Renal cortex interstitium (tissue), 11 donors: ENCODE results near the gene DBN1. TPM values are rescaled to one million over a fixed set of nuclear protein-coding genes. Genes with fewer than 3 reads are reported as not detected.

Source experiments
- DNase-seq, 11 donors: peaks; one replicate each; pipeline ENCODE4 v3.0.0-alpha.2; 2013; ENCODE audit warnings: low read depth in 9 of 11, low spot score in 4 of 11; ENCODE audit errors: extremely low read depth in 1 of 11
- polyA plus RNA-seq, 3 donors: library from polyadenylated mRNA; unstranded; fragments of 120-200 nt; gene quantifications; one replicate each; pipeline ENCODE4 v1.2.1, GENCODE V29; 2013; ENCODE audit not compliant: insufficient read length in 3 of 3

DBN1 gene
- polyA plus RNA-seq, 3 donors = 169 to 239 (median 183) TPM

DNA sequence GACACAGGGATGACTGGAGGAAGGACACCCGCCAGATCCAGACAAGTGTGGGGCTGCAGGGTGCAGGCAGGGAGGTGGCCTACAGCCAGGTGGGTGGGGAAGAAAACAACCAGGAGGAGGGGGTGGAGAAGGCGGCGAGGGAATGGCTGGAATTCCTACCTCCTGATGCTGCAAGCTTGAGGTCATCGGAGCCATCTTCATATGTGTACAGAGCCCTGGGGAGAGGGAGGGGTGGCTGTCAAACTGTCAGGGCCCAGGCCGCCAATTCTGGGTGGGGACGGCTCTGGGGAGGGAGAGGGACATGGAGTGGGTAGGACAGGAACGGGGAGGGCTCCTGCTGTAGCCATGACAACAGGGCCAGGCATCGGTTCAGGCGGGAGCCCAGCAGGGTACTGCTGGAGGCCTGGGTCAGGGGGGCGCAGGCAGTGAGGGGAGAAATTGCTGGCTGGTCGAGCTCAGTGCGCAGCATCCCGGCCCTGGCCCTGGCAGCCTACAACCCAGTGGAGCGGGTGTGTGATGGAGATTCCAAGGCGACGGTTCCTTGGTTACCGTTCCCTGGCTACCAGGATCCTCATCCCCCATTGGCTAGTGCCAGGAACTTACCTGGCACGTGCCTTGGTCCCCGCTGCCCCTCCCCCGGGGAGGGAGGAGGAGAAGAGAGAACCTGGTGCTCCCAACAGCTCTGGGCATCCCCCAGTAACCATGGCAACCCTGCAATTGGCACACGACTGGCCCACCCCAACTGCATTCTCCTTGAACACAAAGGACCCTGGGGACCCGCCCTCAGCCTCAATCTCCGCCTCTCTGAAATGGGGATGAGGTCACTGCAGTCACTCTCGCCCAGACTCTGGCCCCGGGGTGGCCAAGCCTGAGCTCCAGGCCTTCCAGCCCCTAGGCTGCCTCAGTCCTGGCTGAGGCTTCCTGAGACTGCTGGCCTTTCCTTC lies 4.5 kb downstream of the DBN1 start:
- no peak for DNase-seq

DNA sequence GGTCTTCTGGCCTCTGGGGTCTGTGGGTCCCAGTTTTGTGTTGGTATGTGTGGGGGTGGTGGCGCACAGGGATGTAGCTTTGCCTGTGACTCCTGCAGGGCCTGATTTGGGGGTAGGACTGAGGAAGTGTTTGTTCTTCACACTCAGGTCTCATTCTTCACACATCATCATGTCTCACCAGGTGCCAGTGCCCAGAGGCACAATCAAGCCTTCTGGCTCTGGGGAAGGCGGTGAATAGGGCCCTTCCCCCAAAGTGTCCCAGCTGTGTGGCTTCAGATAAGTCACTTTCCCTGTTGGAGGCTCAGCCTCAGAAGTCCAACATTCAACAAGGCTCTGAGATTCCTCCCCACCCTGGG lies 5.1 kb downstream of the DBN1 start:
- DNase-seq = no peak

DNA sequence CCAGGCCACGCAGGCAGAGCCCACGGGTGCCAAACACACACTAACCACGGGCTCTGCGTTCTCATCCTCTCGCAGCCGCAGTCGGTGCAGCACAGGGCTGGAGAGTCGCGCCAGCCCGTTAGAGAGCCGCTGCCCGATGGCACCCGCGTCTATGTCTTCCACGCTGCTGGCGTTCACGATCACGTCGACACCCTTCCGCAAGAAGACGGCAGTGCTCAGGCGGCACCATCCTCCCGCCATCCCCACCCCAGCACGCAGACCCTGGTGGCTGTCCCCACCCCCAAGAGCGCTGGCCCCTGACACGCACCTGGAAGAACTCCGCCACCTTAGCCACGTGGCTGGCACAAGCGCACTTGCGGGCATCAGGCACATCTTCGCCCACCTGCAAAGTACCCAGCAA lies 6.0 kb downstream of the DBN1 start:
- no peak for DNase-seq

DNA sequence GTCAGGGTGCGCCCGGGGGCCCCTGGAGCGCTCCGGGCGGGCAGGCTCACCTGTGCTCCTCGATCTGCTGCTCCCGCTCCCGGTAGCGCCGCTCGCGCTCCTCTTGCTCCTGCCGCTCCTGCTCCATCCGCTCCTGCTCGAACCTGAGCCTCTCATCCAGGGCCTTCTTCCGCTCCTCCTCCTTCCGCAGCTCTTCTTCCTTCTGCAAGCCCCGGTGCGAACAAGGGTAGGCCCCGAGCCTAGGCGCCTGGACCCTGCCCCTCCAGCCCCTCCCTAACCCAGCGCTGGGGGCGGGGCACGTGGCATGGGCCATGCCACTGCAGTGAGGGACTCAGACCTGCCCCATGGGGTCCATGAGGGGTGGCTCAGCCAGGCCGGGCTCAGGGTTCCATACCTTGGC lies 6.6 kb downstream of the DBN1 start:
- no peak for DNase-seq

DNA sequence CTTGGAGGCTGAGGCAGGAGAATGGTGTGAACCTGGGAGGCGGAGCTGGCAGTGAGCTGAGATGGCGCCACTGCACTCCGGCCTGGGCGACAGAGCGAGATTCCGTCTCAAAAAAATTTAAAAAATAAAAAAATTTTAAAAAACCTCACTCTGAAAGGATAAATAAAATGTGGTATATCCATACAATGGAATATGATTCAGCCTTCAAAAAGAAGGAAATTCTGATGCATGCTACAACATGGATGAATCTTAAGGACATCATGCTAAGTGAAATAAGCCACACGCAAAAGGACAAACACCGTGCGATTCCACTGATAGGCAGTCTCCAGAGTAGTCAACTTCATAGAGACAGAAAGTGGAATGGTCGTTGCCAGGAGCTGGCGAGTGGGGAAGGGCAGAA lies 8.4 kb downstream of the DBN1 start:
- DNase-seq = no peak

DNA sequence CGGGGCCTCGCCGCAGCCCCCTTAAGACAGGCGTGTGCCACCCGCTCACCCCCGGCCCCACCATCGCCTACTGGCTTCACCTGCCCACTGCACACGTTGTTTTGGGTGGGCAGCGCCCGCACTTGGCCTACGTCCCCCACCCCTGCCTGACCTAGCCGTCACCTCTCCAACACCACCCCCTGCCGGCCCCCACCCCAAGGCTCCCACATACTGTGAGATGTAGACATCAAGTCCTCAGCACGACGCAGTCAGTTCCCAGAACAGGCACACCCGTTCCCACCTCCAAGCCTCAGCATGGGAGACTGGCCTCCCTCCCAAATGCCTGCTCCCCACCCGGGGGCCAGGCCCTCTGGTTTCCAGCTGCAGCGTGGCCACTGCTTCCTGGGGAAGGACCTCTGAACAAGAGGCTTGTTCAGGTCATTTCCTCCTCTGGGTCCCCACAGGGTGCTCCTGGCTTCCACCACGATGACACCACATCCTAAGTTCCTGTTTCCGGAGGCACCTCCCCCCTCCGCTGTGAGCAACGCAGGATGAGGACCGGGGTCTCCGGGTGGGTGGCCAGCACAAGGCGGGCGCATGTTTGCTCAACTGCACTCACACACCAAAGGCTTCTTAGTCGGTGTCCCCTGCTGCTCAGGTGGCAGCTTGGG lies 11.3 kb downstream of the DBN1 start:
- no peak for DNase-seq

DNA sequence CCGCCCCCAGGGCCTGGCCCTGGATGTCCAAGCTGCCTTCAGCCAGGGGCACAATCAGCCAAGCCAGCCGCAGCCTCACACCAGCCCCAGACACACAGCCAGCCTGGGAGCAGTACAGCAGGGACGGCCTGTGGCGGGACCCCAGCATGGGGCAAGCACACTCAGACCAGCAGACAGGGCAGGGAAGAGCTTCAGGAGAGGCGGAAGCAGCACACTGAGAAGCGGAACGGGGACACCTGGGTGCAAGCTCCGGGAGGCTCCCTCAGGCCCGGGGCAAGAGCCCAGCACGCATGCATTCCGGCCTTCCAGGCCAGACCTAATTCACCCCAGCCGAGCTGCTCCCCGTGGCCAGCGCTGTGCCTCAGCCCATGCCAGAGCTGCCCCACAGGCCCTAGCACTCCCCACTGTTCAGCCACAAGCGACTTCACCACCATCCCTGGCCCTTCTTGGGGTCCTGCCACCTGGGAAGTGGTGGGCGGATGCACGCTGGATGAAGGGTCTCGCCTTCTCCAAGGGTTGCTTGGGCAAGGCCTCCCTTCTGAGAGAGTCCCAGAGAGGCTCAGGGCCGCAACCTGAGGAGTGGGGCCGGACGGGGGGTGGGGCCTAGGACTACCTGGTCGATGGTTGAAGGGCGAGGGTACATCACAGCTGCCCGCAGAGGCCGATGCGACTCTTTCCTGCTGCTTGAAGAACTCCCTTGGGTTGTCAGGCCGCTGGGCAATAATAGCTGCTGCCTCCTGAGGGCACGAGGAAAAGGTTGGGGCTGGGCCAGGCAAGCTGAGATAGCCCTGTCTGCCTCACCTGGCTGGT lies 13.4 kb downstream of the DBN1 start:
- no peak for DNase-seq

DNA sequence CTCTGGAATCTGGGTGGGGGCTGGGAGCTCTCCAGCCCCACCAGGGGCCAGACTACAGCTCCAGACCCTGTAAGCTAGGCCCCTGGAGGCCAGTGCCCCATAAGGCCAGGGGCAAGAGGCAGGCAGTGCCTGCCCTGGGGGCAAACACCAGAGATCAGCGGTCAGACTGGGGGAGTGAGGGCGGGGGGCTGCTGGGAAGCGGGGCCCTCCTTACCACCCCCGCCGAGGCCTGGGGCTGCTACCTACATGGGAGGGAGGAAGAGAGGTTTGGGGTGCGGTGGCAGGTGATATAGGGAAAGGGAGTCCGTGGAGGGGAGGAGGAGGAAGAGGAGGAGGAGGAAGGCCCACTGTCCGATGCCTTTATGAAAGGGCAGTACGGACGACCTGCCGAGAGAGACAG lies 14.1 kb downstream of the DBN1 start:
- DNase-seq = no peak

DNA sequence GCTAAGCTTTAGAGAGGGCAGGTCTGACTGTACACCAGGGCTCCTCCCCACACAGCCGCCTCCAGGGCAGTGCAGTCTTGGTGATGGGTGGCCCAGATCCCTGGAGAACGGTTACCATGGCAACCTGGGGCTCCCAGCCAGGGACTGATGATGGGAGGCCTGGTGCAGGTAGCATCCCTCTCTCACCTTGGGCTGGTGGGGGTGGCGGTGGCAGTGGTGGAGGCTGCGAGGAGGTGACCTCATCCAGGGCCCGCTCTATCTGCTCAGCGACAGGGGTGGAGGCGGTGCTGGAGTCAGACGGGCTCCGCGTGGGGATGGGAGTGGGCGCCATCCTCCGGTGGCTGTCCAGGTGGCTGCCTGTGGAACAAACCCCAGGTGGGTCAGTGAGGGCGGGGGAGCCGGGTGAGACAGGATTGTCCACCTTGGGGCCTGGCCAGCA lies 14.5 kb downstream of the DBN1 start:
- DNase-seq = no peak

DNA sequence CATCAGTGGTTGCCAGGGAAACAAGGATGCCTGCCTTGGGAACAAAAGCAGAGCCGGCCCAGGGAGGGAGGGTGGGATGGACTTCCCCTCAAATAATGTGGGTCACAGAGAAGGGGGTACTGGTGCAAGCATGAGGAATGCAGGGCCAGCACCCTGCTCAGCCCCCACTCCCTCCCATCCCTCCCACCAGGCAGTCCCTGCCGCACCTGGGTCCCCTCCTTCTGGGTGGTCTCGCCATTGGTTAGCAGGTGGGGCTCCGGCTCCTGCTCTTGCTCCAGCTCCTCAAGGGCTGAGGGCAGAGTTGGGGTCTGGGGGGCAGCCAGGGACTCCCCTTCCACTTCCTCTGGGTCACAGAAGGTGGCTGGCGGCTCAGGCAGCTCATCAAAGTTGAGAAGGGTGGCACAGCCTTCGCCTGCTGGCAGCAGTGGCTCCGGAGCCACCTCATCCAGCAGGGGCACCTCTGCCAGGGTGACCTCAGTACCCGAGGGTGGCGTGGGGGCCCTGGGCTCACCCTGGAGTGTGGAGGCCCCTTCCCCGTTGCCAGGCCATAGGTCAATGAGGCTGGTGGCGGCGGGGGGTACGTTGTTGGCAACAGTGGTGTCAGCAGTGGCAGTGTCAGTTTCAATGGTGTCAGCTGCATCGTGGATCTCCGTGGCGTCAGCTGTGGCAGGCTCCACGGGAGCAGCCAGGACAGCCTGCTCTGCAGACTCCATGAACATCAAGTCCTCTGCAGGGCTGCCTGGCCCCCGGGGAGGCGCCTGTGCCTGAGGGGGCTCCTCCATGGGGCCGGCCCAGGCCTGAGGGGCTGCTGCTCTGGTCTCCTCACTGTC lies 15.4 kb downstream of the DBN1 start:
- no peak for DNase-seq

DNA sequence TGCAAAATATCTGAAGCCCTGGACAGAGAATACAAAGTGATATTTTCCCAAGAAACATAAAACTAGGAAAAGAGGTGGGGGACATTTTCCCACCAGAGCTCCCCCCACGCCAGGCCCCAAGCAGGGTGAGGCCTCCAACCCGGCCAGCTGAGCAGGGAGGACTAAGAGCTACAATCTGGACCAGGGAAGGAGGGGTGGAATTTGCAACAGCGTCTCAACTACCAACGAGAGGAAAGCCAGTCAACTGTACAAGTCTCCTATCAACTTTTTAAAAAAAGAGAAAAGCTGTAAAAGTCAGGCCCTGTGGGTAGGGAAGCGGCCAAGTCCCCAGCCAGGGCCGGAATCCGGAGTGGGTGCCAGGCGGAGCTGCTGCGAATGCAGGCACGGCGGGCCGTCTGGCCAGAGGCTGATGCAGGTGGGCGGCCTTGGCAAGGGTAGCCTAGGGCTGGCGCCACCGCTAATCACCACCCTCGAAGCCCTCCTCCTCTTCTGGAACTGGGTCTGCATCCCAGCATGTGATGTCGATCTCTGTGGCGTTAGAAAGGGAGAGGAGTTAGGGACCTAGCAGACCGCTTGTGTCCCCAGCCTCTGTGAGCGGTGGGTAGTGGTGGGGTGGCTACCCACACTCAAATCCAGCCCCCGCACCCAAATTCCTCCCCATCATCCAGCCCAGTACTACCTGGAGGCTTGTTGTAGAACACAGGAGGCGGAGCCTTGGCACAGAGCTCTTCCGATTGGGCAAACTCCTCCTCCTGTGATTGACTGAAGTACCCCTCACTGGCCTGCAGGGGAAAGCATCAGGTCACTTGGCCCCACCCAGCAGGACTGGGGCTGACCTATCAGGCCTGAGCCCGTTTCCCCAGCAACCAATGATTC lies 16.2 kb downstream of the DBN1 start:
- DNase-seq = peak in 9 of 11 donors; percentile 56 to 91 (median 86)

DNA sequence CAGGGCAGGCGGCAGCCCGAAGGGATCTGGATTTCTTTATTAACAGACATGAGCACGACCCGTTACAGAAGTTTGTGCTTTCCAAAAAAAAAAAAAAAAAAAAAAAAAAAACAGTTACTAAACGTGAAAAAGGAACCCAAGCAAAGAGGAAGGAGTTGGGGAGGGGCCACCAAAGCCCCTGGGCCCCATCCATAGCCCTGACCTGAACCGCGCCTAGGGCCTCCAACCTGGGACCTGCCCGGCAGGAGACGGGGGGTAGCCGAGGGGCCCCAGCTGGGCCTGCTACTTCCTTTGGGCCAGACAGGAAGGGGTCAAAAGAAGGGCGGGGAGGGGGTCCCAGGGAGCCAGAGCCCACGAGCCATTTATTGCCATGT lies 16.9 kb downstream of the DBN1 start:
- DNase-seq = no peak

DNA sequence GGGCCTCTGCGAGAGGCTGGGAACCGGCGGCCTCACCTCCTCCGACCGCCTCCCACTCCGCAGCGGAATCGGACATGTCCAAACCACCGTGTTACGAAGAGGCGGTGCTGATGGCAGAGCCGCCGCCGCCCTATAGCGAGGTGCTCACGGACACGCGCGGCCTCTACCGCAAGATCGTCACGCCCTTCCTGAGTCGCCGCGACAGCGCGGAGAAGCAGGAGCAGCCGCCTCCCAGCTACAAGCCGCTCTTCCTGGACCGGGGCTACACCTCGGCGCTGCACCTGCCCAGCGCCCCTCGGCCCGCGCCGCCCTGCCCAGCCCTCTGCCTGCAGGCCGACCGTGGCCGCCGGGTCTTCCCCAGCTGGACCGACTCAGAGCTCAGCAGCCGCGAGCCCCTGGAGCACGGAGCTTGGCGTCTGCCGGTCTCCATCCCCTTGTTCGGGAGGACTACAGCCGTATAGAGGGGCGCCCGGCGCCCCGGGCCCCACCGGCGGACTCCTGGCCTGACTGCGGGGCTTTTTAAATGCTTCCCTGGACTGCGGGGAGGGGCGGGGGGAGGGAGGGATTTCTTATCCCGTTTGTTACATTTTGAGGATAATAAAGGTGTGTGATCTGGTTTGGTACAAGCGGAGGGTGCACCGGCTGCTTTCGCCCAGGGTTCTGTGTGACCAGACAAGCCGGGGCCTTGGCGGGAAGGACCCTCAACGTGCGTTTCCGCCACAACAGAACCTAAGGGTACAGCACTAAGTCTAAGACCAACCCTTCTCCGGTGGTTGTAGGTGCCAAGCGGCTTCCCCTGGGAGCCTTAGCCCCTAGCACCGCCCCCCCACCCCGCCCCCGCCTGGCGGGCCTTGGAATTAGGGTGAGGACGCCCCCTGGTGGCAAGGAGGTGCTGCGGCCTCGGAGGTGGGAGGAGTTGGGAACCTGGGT lies 17.5 kb downstream of the DBN1 start:
- peak in 8 of 11 donors; percentile 80 to 91 (median 88) for DNase-seq

DNA sequence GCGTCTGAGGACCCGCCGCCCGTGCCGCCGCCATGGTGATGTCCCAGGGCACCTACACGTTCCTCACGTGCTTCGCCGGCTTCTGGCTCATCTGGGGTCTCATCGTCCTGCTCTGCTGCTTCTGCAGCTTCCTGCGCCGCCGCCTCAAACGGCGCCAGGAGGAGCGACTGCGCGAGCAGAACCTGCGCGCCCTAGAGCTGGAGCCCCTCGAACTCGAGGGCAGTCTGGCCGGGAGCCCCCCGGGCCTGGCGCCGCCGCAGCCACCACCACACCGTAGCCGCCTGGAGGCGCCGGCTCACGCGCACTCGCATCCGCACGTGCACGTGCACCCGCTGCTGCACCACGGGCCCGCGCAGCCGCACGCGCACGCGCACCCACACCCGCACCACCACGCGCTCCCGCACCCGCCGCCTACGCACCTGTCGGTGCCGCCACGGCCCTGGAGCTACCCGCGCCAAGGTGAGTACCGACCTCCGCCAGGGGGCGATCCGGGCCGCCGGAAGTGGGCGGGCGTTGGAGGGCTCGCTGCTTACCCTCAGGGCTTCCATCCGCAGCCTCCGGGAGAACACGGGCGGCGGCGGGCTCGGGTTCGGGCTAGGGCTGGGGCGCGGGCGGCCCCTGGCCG lies 18.3 kb downstream of the DBN1 start:
- DNase-seq = peak in 5 of 11 donors; percentile 57 to 79 (median 77)

DNA sequence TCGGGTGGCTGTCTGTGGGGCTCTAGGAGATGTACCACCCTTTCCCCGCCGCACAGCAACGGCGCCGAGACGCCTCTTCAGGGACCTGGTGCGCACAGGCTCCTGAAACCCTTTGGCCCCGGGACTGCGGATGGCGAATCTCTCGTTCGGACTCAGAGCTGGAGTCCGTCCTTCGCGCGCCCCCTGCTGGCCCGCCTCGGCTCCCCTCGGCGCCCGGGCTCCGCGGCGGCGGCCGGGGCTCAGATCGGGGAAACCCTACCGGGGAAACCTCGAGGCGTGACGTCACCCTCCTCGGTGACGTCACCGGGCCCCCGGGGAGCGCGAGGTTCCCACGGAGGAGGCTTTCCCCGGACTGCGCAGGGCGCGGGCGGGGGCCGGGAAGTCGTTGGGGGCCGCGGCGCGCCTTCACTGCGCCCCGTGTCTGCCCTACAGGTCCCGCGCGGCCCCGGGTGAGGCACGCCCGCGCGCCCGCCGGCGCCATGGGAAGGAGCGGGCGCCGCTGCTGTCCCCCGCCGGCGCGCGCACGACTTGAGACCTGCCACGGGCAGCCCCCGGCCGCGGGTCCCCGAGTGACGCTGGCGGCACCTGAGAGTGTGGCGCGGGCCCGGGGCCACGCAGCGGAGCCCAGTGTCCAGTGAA lies 18.9 kb downstream of the DBN1 start:
- DNase-seq = peak in 7 of 11 donors; percentile 76 to 91 (median 88)

DNA sequence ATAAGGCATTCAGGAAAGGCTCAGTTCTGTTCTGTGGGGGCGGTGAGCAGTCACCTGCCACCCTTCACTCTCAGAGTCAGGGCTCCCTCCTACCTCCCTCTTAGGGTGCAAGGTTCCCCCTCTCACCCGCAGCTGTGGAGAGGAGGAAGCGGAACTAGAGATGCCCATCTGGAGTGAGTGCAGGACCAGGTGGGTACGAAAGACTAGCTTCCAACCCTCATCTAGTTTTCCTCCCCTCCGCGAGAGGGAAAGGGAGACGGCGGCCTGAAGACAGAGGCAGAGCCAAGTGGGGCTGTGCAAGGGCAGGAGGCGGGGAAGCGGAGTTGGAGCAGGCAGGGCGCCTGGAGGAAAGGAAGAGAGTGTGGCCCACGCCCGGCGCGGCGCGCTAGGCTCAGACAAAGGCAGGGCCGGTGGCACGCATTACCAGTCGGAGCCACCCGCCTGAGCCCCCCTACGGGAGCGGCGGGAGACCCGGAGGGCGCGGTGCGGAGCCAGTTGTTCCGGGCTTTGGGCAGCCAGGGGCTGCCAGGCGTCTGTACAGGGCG lies 19.5 kb downstream of the DBN1 start:
- no peak for DNase-seq
